HEK293 (cell line): ENCODE results near the gene BIN1.

Experiments used
- CTCF ChIA-PET: fragments of 350-600 bp; formaldehyde crosslinking; extraction: SDS; loops from one replicate; lab custom pipeline; 2021; ENCODE audit warnings: antibody characterized with exemption; lab: Yijun Ruan, JAX
- POLR2A ChIA-PET: fragments of 300-600 bp; formaldehyde crosslinking; extraction: SDS; loops from one replicate; lab custom pipeline; 2020; ENCODE audit warnings: antibody characterized with exemption, inconsistent platforms; lab: Yijun Ruan, JAX
- H3K27ac ChIP-seq: fragments of 200-500 bp; sonication (Bioruptor generic); 2 replicates; pipeline ENCODE4 v1.5.1; 2014; ENCODE audit warnings: low read depth, low read length, control low read depth, inconsistent platforms; ENCODE audit errors: extremely low read depth
- H3K36me3 ChIP-seq, 2 experiments: fragments of 200-500 bp in 1 of 2; sonication (Bioruptor generic) in 1 of 2; 1 replicate in 1 of 2; 2 replicates in 1 of 2; pipeline ENCODE4 v1.5.1; 2014 to 2017; ENCODE audit warnings: inconsistent platforms in 2 of 2, low read length in 2 of 2; ENCODE audit not compliant: control insufficient read depth in 2 of 2, insufficient read depth in 1 of 2
- H3K4me1 ChIP-seq: fragments of 200-500 bp; sonication (Bioruptor generic); 2 replicates; pipeline ENCODE4 v1.5.1; 2014; ENCODE audit warnings: mild to moderate bottlenecking, low read length, inconsistent platforms; ENCODE audit not compliant: control insufficient read depth, insufficient read depth
- H3K4me3 ChIP-seq: 2 replicates; pipeline ENCODE4 v1.5.1; 2011; ENCODE audit warnings: low read depth, mild to moderate bottlenecking, control low read depth, low read length, moderate library complexity
- H3K9me3 ChIP-seq: fragments of 200-500 bp; sonication (Bioruptor generic); 2 replicates; pipeline ENCODE4 v1.5.1; 2014; ENCODE audit warnings: low read depth, low read length, inconsistent platforms; ENCODE audit not compliant: control insufficient read depth, insufficient read depth
- EGR2 ChIP-seq: fragments of 450-650 bp; formaldehyde crosslinking; IDR thresholded peaks from 2 replicates; pipeline ENCODE4 v1.5.1; 2016; ENCODE audit warnings: low read depth, missing biosample characterization, missing genetic modification characterization
- HOXA7 ChIP-seq: sonication (generic); formaldehyde crosslinking; IDR thresholded peaks from 2 replicates; pipeline ENCODE4 v1.8.1; 2022; ENCODE audit warnings: missing genetic modification reagents, borderline replicate concordance
- ZBTB7A ChIP-seq: fragments of 450-650 bp; formaldehyde crosslinking; IDR thresholded peaks from 2 replicates; pipeline ENCODE4 v1.5.1; 2016; ENCODE audit warnings: low read depth, missing biosample characterization, missing genetic modification characterization
- ZEB2 ChIP-seq: fragments of 450-650 bp; formaldehyde crosslinking; IDR thresholded peaks from 2 replicates; pipeline ENCODE4 v1.5.1; 2016; ENCODE audit warnings: missing biosample characterization, missing genetic modification characterization
- ZNF121 ChIP-seq: fragments of 450-650 bp; formaldehyde crosslinking; IDR thresholded peaks from 2 replicates; pipeline ENCODE4 v1.5.1; 2016; ENCODE audit warnings: missing biosample characterization, missing genetic modification characterization
- ZNF140 ChIP-seq: fragments of 450-650 bp; formaldehyde crosslinking; IDR thresholded peaks from 2 replicates; pipeline ENCODE4 v1.5.1; 2016; ENCODE audit warnings: missing biosample characterization, missing genetic modification characterization
- ZNF174 ChIP-seq: fragments of 450-650 bp; formaldehyde crosslinking; IDR thresholded peaks from 2 replicates; pipeline ENCODE4 v1.5.0; 2017; ENCODE audit warnings: missing biosample characterization, mild to moderate bottlenecking, missing genetic modification characterization
- ZNF341 ChIP-seq: fragments of 450-650 bp; formaldehyde crosslinking; IDR thresholded peaks from 2 replicates; pipeline ENCODE4; 2016; ENCODE audit warnings: low read depth, missing biosample characterization, missing genetic modification characterization
- ZNF366 ChIP-seq: fragments of 450-650 bp; formaldehyde crosslinking; conservative IDR thresholded peaks from 2 replicates; pipeline ENCODE4 v1.5.1; 2016; ENCODE audit warnings: missing biosample characterization, missing genetic modification characterization
- ZNF416 ChIP-seq: fragments of 450-650 bp; formaldehyde crosslinking; IDR thresholded peaks from 2 replicates; pipeline ENCODE4 v1.5.1; 2016; ENCODE audit warnings: missing biosample characterization, missing genetic modification characterization
- ZNF473 ChIP-seq: fragments of 450-650 bp; formaldehyde crosslinking; IDR thresholded peaks from 2 replicates; pipeline ENCODE4 v1.5.1; 2017; ENCODE audit warnings: missing biosample characterization, missing genetic modification characterization
- ZNF501 ChIP-seq: fragments of 450-650 bp; formaldehyde crosslinking; IDR thresholded peaks from 2 replicates; pipeline ENCODE4 v1.5.1; 2016; ENCODE audit warnings: missing biosample characterization, missing genetic modification characterization
- ZNF654 ChIP-seq: fragments of 450-650 bp; formaldehyde crosslinking; IDR thresholded peaks from 2 replicates; pipeline ENCODE4 v1.5.1; 2016; ENCODE audit warnings: low read depth, missing biosample characterization, missing genetic modification characterization
- ZNF677 ChIP-seq: fragments of 450-650 bp; IDR thresholded peaks from 2 replicates; pipeline ENCODE4 v1.5.0; 2018; ENCODE audit warnings: missing biosample characterization, mild to moderate bottlenecking, missing genetic modification characterization, moderate library complexity
- ZNF837 ChIP-seq: fragments of 450-650 bp; formaldehyde crosslinking; IDR thresholded peaks from 2 replicates; pipeline ENCODE4 v1.5.1; 2016; ENCODE audit warnings: missing biosample characterization, missing genetic modification characterization
- TF ChIP-seq, protein P1 (sequence below): fragments of 450-650 bp; formaldehyde crosslinking; IDR thresholded peaks from 2 replicates; pipeline ENCODE4 v1.5.1; 2016; ENCODE audit warnings: missing biosample characterization, missing genetic modification characterization
- TF ChIP-seq, protein P2 (sequence below): fragments of 450-650 bp; formaldehyde crosslinking; IDR thresholded peaks from 2 replicates; pipeline ENCODE4 v1.5.1; 2016; ENCODE audit warnings: missing biosample characterization, missing genetic modification characterization, low read depth
- TF ChIP-seq, protein P3 (sequence below): fragments of 450-650 bp; formaldehyde crosslinking; IDR thresholded peaks from 2 replicates; pipeline ENCODE4 v1.5.1; 2017; ENCODE audit warnings: missing biosample characterization, missing genetic modification characterization

Gene BIN1

DNA sequence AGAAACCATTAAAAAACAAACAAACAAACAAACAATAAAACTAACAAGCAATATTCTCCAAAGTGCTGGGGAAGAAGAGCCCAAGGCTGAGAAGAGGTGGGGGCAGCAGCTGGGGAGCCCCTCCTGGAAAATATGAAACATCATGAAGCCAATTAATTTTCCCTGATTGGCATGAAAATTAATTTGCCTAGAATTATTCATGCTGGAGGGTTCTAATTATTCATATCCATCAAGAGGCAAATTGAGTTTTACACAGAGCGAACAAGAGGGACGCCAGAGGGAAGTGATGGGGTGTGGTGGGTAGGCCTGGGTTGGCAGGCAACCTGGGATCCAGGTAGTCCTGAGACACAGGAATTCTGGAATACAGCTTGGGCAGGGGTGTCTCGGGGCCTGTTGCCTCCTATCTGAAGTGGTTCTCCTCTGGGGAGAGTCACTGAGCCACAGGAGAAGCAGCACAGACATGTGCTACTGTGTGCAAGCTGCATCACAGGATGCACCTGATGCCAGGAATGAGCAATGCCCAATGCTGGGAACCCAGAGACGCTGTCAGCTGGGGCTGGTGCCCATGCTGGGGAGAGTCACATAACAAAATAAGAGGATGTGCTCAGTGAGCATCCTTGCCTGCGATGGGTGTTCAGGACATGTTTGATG lies 107.7 kb downstream of the BIN1 start:
- ChIA-PET CTCF (interaction anchor here (0.6 kb wide), 1 partner anchor 1188 kb away, joined by 3 read pairs; no protein-coding TSS in a partner anchor), POLR2A (no interaction called here)
- no peaks in the 10 kb centered on the region for H3K9me3 ChIP-seq
- no peaks in the 10 kb centered on the region for H3K4me1 ChIP-seq
- H3K36me3 ChIP-seq, result no peaks in the 10 kb centered on the region
- no peak overlapping the region for H3K4me3 ChIP-seq
- no peak for TF ChIP-seq ZNF366 (tag by site-specific recombination)
- TF ChIP-seq, protein P1, sequence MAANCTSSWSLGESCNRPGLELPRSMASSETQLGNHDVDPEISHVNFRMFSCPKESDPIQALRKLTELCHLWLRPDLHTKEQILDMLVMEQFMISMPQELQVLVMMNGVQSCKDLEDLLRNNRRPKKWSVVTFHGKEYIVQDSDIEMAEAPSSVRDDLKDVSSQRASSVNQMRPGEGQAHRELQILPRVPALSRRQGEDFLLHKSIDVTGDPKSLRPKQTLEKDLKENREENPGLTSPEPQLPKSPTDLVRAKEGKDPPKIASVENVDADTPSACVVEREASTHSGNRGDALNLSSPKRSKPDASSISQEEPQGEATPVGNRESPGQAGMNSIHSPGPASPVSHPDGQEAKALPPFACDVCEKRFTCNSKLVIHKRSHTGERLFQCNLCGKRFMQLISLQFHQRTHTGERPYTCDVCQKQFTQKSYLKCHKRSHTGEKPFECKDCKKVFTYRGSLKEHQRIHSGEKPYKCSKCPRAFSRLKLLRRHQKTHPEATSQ (tag by site-specific recombination), result no peak
- TF ChIP-seq ZNF677 (tag by site-specific recombination), result no peak
- TF ChIP-seq EGR2 (tag by site-specific recombination), result no peak
- no peak overlapping the region for H3K27ac ChIP-seq

DNA sequence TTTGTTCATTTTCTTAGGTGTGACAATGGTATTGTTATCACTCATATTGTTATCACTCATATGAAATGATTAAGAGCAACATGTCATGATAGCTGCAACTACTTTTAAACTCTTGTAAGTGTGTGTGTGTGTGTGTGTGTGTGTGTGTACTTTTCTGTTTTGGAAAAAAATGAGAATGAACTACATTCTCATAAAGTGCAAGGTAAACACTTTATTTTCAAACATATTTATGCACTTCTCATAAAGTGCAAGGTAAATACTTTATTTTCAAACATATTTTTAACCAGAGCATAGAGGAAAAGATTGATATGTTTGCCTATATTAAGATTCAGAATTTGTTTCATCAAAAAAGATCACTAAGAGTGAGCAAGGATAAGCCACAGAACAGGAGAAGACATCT lies 108.5 kb downstream of the BIN1 start:
- ChIA-PET POLR2A (interaction anchor here (0.6 kb wide), 1 partner anchor 32 kb away, joined by 3 read pairs; no protein-coding TSS in a partner anchor), CTCF (no interaction called here)
- Histone ChIP-seq H3K27ac (no peak overlapping the region), H3K4me1 (no peaks in the 10 kb centered on the region), H3K4me3 (no peak overlapping the region), H3K9me3 (no peaks in the 10 kb centered on the region), H3K36me3 (no peaks in the 10 kb centered on the region)
- TF ChIP-seq ZNF174 (tag by site-specific recombination) (no peak), ZNF416 (tag by site-specific recombination) (no peak), ZNF501 (tag by site-specific recombination) (no peak), HOXA7 (CRISPR knock-in tag) (no peak), ZNF837 (tag by site-specific recombination) (no peak), ZNF473 (tag by site-specific recombination) (no peak), ZNF654 (no peak), ZNF121 (tag by site-specific recombination) (no peak), ZNF341 (tag by site-specific recombination) (no peak), ZEB2 (tag by site-specific recombination) (no peak), ZBTB7A (tag by site-specific recombination) (no peak), ZNF140 (no peak)
- TF ChIP-seq, protein P2, sequence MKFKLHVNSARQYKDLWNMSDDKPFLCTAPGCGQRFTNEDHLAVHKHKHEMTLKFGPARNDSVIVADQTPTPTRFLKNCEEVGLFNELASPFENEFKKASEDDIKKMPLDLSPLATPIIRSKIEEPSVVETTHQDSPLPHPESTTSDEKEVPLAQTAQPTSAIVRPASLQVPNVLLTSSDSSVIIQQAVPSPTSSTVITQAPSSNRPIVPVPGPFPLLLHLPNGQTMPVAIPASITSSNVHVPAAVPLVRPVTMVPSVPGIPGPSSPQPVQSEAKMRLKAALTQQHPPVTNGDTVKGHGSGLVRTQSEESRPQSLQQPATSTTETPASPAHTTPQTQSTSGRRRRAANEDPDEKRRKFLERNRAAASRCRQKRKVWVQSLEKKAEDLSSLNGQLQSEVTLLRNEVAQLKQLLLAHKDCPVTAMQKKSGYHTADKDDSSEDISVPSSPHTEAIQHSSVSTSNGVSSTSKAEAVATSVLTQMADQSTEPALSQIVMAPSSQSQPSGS (tag by site-specific recombination), result no peak
- TF ChIP-seq, protein P3, sequence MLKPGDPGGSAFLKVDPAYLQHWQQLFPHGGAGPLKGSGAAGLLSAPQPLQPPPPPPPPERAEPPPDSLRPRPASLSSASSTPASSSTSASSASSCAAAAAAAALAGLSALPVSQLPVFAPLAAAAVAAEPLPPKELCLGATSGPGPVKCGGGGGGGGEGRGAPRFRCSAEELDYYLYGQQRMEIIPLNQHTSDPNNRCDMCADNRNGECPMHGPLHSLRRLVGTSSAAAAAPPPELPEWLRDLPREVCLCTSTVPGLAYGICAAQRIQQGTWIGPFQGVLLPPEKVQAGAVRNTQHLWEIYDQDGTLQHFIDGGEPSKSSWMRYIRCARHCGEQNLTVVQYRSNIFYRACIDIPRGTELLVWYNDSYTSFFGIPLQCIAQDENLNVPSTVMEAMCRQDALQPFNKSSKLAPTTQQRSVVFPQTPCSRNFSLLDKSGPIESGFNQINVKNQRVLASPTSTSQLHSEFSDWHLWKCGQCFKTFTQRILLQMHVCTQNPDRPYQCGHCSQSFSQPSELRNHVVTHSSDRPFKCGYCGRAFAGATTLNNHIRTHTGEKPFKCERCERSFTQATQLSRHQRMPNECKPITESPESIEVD (tag by site-specific recombination), result no peak
- TF ChIP-seq, protein P1 (tag by site-specific recombination), result no peak
